Fibroblast of the aortic adventitia (primary cell): ENCODE data around the gene HACD4. TPM values are rescaled to one million over a fixed set of nuclear protein-coding genes. Genes with fewer than 3 reads are reported as not detected.
"Not testable (repeated sequence)": the region's sequence is repeated elsewhere in the genome, so short reads cannot be mapped to it uniquely, and the experiment has no call there.

Experiments used
- DNase-seq: peaks from one replicate; pipeline ENCODE4 v3.0.0-alpha.2; 2010; ENCODE audit warnings: low read depth
- H3K4me3 ChIP-seq: 2 replicates; pipeline ENCODE4 v1.5.1; 2011; ENCODE audit warnings: low read depth, mild to moderate bottlenecking, control low read depth, low read length, moderate library complexity
- total RNA-seq: library from RNA; depleted of rRNA; stranded (reverse); fragments of >200 nt; gene quantifications from 2 replicates; pipeline ENCODE4 v1.2.3, GENCODE V29; 2012; ENCODE audit warnings: low replicate concordance
- TF ChIP-seq, protein P1 (sequence below): IDR thresholded peaks from 2 replicates; pipeline ENCODE4 v1.5.1; 2011; ENCODE audit warnings: mild to moderate bottlenecking, low read length, control low read depth, inconsistent platforms; ENCODE audit not compliant: insufficient read depth

Gene HACD4
- total RNA-seq, 1 donor: 4.8 TPM

DNA sequence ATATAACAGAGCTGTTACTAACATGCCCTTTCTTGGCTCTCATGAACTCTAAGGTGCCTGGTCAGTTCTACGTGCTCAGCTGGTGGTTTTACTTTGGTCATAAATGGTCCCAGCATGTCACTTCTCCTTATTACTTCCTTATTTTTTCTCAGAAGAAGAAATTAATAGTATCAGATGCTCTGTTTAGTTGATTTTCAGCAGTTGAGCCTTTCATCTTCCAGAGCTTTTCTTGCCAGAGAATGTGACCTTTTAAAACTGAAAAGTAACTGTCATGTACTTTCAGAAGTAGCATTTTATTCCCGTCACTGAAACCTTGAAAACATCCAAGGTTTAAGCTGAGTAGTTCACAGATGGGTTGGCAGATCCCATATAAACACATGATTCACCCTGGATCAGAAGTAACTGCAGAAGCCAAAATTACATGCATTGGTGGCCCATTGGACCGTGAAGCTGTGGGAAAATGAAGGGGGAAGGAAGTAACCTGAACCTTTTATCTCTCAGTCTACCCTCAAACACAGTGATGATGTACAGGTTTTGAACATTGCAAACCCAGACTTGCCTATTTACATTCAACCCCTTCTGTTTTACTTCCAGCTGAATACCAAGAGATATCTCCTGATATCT lies 50.5 kb downstream of the HACD4 start:
- TF ChIP-seq, protein P1, sequence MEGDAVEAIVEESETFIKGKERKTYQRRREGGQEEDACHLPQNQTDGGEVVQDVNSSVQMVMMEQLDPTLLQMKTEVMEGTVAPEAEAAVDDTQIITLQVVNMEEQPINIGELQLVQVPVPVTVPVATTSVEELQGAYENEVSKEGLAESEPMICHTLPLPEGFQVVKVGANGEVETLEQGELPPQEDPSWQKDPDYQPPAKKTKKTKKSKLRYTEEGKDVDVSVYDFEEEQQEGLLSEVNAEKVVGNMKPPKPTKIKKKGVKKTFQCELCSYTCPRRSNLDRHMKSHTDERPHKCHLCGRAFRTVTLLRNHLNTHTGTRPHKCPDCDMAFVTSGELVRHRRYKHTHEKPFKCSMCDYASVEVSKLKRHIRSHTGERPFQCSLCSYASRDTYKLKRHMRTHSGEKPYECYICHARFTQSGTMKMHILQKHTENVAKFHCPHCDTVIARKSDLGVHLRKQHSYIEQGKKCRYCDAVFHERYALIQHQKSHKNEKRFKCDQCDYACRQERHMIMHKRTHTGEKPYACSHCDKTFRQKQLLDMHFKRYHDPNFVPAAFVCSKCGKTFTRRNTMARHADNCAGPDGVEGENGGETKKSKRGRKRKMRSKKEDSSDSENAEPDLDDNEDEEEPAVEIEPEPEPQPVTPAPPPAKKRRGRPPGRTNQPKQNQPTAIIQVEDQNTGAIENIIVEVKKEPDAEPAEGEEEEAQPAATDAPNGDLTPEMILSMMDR: no peak
- DNase-seq: peak; percentile 84
- no peak overlapping the region for H3K4me3 ChIP-seq

DNA sequence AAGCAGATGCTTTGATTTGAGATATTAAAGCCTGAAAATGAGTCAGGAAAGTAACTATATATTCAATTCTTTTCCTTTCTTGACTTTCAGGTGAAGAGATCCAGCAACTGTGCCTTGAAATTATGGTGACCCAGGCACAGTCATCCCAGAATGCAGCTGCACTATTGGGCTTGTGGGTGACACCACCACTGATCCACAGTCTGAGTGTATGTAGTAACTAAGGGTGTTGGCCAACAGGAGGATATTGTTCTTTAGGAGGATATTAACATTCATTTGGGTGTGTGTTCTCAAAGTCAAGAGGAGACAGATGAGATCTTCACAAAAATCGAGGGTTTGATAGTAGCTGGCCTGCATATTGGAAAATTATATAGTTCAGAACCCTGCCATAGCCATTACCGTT lies 53.2 kb downstream of the HACD4 start:
- DNase-seq: no peak
- H3K4me3 ChIP-seq: no peak overlapping the region
- TF ChIP-seq, protein P1: no peak

DNA sequence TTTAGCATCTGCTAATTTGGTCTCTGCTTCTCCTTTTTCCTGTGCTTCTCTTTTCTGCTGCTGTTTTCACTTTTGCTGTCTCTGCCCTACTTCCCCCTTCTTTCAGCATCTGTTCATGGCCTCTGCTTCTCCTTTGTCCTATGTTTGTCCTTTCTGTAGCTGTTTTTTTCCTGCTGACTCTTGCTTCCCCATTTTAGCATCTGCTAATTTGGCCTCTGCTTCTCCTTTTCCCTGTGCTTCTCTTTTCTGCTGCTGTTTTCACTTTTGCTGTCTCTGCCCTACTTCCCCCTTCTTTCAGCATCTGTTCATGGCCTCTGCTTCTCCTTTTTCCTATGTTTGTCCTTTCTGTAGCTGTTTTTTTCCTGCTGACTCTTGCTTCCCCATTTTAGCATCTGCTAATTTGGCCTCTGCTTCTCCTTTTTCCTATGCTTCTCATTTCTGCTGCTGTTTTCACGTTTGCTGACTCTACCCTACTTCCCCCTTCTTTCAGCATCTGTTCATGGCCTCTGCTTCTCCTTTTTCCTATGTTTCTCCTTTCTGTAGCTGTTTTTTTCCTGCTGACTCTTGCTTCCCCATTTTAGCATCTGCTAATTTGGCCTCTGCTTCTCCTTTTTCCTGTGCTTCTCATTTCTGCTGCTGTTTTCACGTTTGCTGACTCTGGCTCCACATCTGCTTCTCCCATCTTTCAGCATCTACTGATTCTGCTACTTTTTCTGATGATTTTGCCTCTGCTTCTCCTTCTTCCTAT lies 57.1 kb downstream of the HACD4 start:
- not testable (repeated sequence) for DNase-seq, H3K4me3 ChIP-seq

DNA sequence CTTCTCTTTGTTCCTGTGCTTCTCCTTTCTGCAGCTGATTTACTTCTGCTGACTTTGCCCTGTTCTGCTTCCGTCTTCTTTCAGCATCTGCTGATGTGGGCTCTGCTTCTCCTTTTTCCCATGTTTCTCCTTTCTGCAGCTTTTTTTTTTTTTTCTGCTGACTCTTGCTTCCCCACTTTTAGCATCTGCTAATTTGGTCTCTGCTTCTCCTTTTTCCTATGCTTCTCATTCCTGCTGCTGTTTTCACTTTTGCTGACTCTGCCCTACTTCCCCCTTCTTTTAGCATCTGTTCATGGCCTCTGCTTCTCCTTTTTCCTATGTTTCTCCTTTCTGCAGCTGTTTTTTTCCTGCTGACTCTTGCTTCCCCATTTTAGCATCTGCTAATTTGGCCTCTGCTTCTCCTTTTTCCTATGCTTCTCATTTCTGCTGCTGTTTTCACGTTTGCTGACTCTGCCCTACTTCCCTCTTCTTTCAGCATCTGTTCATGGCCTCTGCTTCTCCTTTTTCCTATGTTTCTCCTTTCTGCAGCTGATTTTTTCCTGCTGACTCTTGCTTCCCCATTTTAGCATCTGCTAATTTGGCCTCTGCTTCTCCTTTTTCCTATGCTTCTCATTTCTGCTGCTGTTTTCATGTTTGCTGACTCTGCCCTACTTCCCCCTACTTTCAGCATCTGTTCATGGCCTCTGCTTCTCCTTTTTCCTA lies 58.0 kb downstream of the HACD4 start:
- H3K4me3 ChIP-seq, DNase-seq: not testable (repeated sequence)

DNA sequence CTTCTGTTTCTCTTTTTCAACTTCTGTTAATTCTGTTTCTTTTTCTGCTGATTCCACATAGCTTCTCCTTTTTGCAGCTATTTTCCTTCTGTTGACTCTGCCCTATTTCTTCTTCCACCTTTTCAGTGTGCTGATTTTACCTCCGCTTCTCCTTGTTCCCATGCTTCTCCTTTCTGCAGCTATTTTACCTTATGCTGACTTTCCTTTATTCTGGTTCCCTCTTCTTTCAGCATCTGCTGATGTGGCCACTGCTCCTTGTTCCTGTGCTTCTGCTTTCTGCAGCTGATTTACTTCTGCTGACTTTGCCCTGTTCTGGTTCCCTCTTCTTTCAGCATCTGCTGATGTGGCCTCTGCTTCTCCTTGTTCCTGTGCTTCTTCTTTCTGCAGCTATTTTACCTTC lies 58.8 kb downstream of the HACD4 start:
- no peak for DNase-seq
- H3K4me3 ChIP-seq: no peak overlapping the region
- TF ChIP-seq, protein P1: no peak

DNA sequence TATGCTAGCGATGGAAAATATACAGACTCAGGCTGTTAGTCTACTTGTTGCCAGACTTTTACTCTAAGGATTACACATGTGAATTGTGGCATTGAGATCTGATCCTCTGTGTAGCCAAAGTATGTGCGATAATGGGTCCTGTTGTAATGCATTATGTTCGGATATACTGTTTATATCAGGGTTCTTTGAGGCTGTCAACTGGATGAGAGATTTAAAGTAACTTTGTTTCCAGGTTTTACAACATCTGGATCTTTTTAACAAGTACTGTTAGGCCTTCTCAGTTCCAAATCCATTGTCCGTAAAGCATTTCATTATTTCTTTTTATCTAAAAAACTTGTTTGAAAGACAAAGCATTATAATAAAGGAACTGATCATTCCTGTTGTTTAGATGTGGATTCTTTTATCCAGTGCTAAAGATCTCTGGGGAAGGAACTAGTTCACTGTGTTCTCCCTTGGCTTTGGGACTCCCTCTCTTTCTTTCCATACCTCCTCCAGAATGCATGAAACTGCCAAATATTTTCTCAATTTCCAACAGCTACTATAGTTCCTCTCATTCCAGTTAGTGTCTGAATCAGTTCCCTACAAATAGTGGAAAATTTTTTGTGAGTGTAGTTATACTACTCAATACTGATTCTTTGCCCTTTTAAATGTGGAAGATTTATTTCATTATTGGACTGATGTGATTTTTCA lies 68.8 kb downstream of the HACD4 start:
- peak; percentile 66 for DNase-seq
- TF ChIP-seq, protein P1: no peak

DNA sequence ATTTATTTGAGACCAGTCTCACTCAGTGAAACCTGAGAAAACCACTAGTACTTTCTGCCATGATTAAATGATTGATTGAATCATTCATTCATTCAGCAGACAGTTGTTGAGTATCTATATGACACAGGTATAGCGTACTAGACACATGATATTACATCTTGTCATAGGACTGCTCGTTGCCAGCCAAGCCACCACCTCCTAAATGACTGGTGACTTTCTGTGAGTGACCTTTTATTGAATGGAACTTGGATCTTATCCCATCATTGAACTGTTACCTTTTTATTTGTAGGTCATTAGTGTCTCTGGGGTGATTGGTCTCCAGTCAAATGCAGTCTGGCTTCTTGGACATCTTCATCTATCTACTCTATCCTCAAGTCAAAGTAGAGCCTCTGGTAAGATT lies 80.7 kb downstream of the HACD4 start:
- no peak for DNase-seq
- TF ChIP-seq, protein P1: no peak
- no peak overlapping the region for H3K4me3 ChIP-seq

More for the DNA sequence above, 68.8 kb downstream of the HACD4 start:
- no peak overlapping the region for H3K4me3 ChIP-seq

Other genes starting within 250 kb of the HACD4 start
- gene IFNB1, start 46.3 kb upstream of the HACD4 start, total RNA-seq: not detected in 2 replicates
- not detected in 2 replicates for gene IFNW1, start 110.2 kb upstream of the HACD4 start, total RNA-seq
- not detected in 2 replicates for gene IFNA21, start 135.0 kb upstream of the HACD4 start, total RNA-seq
- gene IFNA4, start 155.9 kb upstream of the HACD4 start, total RNA-seq: not detected in 2 replicates
- not detected in 2 replicates for gene IFNA7, start 170.6 kb upstream of the HACD4 start, total RNA-seq
- not detected in 2 replicates for gene IFNA10, start 175.5 kb upstream of the HACD4 start, total RNA-seq
- gene IFNA16, start 185.7 kb upstream of the HACD4 start, total RNA-seq: not detected in 2 replicates
- not detected in 2 replicates for gene IFNA17, start 196.6 kb upstream of the HACD4 start, total RNA-seq
- gene IFNA14, start 208.4 kb upstream of the HACD4 start, total RNA-seq: not detected in 2 replicates